ENCODE results near the gene FOXF1. TPM values are rescaled to one million over a fixed set of nuclear protein-coding genes. Genes with fewer than 3 reads are reported as not detected.
A peak's percentile ranks its signal among the peaks of the same experiment; 100 is the strongest.

FOXF1 gene
- total RNA-seq, 2 donors from 2014 or later = 6.3 to 12.1 TPM

GRCh38 chr16:86505185-86505898 is 5.0 kb upstream of the FOXF1 start:
- H3K27ac ChIP-seq = peak overlapping the region; percentile 91
- no peaks in the 10 kb centered on the region for H3K9me3 ChIP-seq
- H3K4me3 ChIP-seq = peak overlapping the region; percentile 13
- intact Hi-C loops (cut with DNase I) = no loop called here
- peaks cover 83% of the 10 kb centered on the region for H3K27me3 ChIP-seq
- DNase-seq = no peak
- H3K4me1 ChIP-seq = no peaks in the 10 kb centered on the region
- H3K9ac ChIP-seq (ENCODE audit: low read depth in 2 of 2, low read length in 2 of 2) = peak overlapping the region; percentile 63 to 72
- H3K36me3 ChIP-seq = no peaks in the 10 kb centered on the region
- TF ChIP-seq CTCF (IDR thresholded peaks at IDR 0.05) = no peak

GRCh38 chr16:86505899-86506864 is 4.1 kb upstream of the FOXF1 start:
- Histone ChIP-seq H3K4me3 (peak overlapping the region; percentile 52), H3K4me1 (no peaks in the 10 kb centered on the region), H3K27ac (peak overlapping the region; percentile 91), H3K9me3 (no peaks in the 10 kb centered on the region), H3K27me3 (peaks cover 81% of the 10 kb centered on the region), H3K9ac (ENCODE audit: low read depth in 2 of 2, low read length in 2 of 2) (peak overlapping the region; percentile 58 to 91), H3K36me3 (no peaks in the 10 kb centered on the region)
- no peak for DNase-seq
- no peak for TF ChIP-seq CTCF (IDR thresholded peaks at IDR 0.05)
- intact Hi-C loops (cut with DNase I) = no loop called here

- TF ChIP-seq CTCF (IDR thresholded peaks at IDR 0.05) = no peak
- intact Hi-C loops (cut with DNase I) = no loop called here
- Histone ChIP-seq H3K9me3 (no peaks in the 10 kb centered on the region), H3K4me1 (no peaks in the 10 kb centered on the region), H3K36me3 (no peaks in the 10 kb centered on the region), H3K27ac (peak overlapping the region; percentile 91), H3K9ac (ENCODE audit: low read depth in 2 of 2, low read length in 2 of 2) (peak overlapping the region; percentile 58 to 91), H3K27me3 (peaks cover 87% of the 10 kb centered on the region), H3K4me3 (peak overlapping the region; percentile 52)
- DNase-seq = no peak
These were observed 2.9 kb upstream of the FOXF1 start for GRCh38 chr16:86507173-86508027.

- DNase-seq = no peak
These were observed 2.0 kb upstream of the FOXF1 start for GRCh38 chr16:86508028-86508946.

More at GRCh38 chr16:86508028-86508946, 2.0 kb upstream of the FOXF1 start:
- Histone ChIP-seq H3K27ac (peak overlapping the region; percentile 91), H3K36me3 (no peaks in the 10 kb centered on the region), H3K4me3 (peak overlapping the region; percentile 52), H3K9me3 (no peaks in the 10 kb centered on the region), H3K9ac (ENCODE audit: low read depth in 2 of 2, low read length in 2 of 2) (peak overlapping the region; percentile 58 to 91), H3K4me1 (no peaks in the 10 kb centered on the region), H3K27me3 (peaks cover 91% of the 10 kb centered on the region)
- TF ChIP-seq CTCF (IDR thresholded peaks at IDR 0.05) = no peak
- intact Hi-C loops (cut with DNase I) = no loop called here
